ENCODE data around the gene NINJ1. TPM values are rescaled to one million over a fixed set of nuclear protein-coding genes. Genes with fewer than 3 reads are reported as not detected.
"Not testable (repeated sequence)": the region's sequence is repeated elsewhere in the genome, so short reads cannot be mapped to it uniquely, and the experiment has no call there.

Gene NINJ1
- total RNA-seq, 1 donor from 2014 or later: 23.8 TPM

GRCh38 chr9:93159601-93160471, 25.8 kb upstream of the NINJ1 start:
- DNase-seq (ENCODE audit: low spot score): peak; percentile 82

- DNase-seq (ENCODE audit: low spot score): no peak
Observed at GRCh38 chr9:93156475-93157008, 22.5 kb upstream of the NINJ1 start.

- no peak for DNase-seq (ENCODE audit: low spot score)
Observed at GRCh38 chr9:93155716-93156474, 21.8 kb upstream of the NINJ1 start.

- no peak for DNase-seq (ENCODE audit: low spot score)
Observed at GRCh38 chr9:93154293-93154903, 20.3 kb upstream of the NINJ1 start.

- no peak for DNase-seq (ENCODE audit: low spot score)
Observed at GRCh38 chr9:93151097-93151784, 17.2 kb upstream of the NINJ1 start.

- DNase-seq (ENCODE audit: low spot score): no peak
Observed at GRCh38 chr9:93149361-93149760, 15.3 kb upstream of the NINJ1 start.

GRCh38 chr9:93148721-93149120, 14.7 kb upstream of the NINJ1 start:
- no peak for DNase-seq (ENCODE audit: low spot score)

GRCh38 chr9:93147632-93148031, 13.6 kb upstream of the NINJ1 start:
- DNase-seq (ENCODE audit: low spot score): no peak

- not testable (repeated sequence) for DNase-seq (ENCODE audit: low spot score)
Observed at GRCh38 chr9:93146696-93147095, 12.6 kb upstream of the NINJ1 start.

GRCh38 chr9:93143830-93144530, 9.9 kb upstream of the NINJ1 start:
- no peak for DNase-seq (ENCODE audit: low spot score)

- DNase-seq (ENCODE audit: low spot score): no peak
Observed at GRCh38 chr9:93141771-93142483, 7.9 kb upstream of the NINJ1 start.

- no peak for DNase-seq (ENCODE audit: low spot score)
Observed at GRCh38 chr9:93139365-93140182, 5.5 kb upstream of the NINJ1 start.

- no peak for DNase-seq (ENCODE audit: low spot score)
Observed at GRCh38 chr9:93138171-93138764, 4.2 kb upstream of the NINJ1 start.

GRCh38 chr9:93137362-93137761, 3.3 kb upstream of the NINJ1 start:
- DNase-seq (ENCODE audit: low spot score): no peak

GRCh38 chr9:93136011-93136440, 2.0 kb upstream of the NINJ1 start:
- DNase-seq (ENCODE audit: low spot score): no peak

GRCh38 chr9:93134740-93135444, 841 bp upstream of the NINJ1 start:
- DNase-seq (ENCODE audit: low spot score): no peak

GRCh38 chr9:93133681-93134014, 403 bp downstream of the NINJ1 start:
- DNase-seq (ENCODE audit: low spot score): peak; percentile 77

GRCh38 chr9:93132946-93133680, 938 bp downstream of the NINJ1 start:
- DNase-seq (ENCODE audit: low spot score): no peak

Data from umbilical cord (tissue), 2 donors.